T47D (cell line): ENCODE data around the gene ABCB10.
A peak's percentile ranks its signal among the peaks of the same experiment; 100 is the strongest.
"Not testable (repeated sequence)": the region's sequence is repeated elsewhere in the genome, so short reads cannot be mapped to it uniquely, and the experiment has no call there.

Experiments used
- DNase-seq, 2 experiments: peaks; one replicate each; pipeline versions ENCODE4 v3.0.0 to v3.0.0-alpha.2; 2011 to 2012; ENCODE audit warnings: low read depth in 1 of 2, low spot score in 1 of 2
- JUND ChIP-seq: IDR thresholded peaks from 2 replicates; pipeline ENCODE4 v1.6.1; 2012; ENCODE audit warnings: low read depth
- in situ Hi-C: cut with HindIII; loops from 2 replicates; pipeline ENCODE4 v1.10.0; 2016; ENCODE audit warnings: low sequenced_read_pairs, low pct_unique_long_range_greater_than_20kb

ABCB10 gene

DNA sequence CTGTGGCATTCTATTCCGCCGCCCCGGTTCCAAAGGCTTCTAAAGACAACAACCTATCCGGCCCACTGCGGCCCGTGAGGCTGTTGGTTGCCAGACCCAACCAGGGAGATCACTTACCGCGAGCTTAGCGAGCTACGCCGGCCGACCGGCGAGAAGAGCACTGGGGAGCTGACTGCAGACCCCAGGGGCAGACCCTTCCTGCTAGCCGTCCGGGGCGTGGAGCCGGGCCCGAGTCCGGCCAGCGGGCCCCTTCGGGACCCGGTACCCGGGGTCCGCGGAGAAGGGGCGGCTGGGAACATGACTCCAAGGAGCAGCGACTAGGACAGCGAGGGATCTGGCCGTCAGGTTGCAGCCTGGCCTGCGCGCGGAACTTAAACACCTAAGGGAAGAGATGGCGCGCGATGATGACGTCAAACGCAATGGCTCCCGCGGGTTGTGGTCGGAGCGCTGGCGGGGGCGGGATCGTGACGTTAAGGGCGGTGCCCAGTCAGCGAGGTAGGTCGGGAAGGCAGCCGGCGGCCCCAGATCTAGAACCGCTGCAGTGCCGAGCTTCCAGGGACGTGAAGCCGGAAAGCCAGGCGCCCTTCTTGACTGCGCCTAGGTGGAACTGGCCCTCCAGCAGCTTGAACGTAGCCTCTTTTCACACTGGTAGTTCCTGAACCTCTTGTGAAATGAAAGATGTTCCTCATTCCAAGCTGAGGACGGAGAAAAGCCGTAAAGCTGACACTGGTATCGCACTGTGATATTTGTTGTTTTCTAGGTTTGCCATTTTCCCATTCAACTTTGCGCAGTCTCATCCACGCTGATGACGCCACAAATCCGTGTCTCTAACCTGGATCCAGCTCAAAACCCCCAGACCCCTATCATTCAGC lies 50.3 kb downstream of the ABCB10 start, which contains the start of gene NUP133:
Gene NUP133 (minus strand): TSS at position 391 of the 872 bp plus-strand sequence. CDS start 92 bp downstream, at position 299.
- TF ChIP-seq JUND, result no peak
- peak; percentile 92 to 99 for DNase-seq
- in situ Hi-C loops, result no loop called here

GRCh38 chr1:229507502-229507901 lies 51.0 kb downstream of the ABCB10 start:
- TF ChIP-seq JUND, result no peak
- DNase-seq, result no peak
- in situ Hi-C loops, result no loop called here

DNA sequence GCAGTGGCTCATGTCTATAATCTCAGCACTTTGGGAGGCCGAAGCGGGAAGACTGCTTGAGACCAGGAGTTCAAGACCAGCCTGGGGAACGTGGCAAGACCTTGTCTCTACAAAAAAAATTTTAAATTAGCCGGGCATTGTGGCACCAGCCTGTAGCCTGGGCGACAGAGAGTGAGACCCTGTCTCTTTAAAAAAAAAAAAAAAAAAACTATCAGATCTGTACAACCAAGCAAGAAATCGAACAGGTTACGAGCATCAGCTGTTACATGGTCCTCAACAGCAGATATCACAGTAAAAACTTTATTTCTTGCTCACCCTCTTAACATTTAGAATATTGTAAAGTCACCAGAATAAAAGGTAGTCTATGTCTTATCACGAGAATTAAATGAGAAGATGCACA lies 51.9 kb downstream of the ABCB10 start:
- TF ChIP-seq JUND, result no peak
- in situ Hi-C loops, result no loop called here
- DNase-seq, result no peak

DNA sequence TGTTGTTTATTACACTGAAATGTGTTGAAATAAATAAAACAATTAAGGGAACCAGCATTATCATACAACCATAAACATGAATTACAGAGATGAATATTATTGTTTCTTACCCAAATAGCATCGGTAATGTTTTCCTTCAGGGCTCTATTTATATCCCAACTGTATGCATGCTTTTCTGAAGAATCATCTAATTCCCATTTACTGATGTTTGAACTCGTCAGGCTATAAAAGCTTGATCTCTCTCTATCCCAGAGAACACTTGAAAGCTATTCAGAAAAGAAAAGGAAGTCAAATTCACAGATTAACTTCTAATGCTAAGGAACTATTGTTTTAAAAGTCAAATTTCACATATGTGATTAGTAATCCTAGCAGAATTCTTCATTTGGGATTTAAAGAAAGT lies 62.7 kb downstream of the ABCB10 start:
- TF ChIP-seq JUND, result no peak
- DNase-seq, result no peak
- in situ Hi-C loops, result no loop called here

DNA sequence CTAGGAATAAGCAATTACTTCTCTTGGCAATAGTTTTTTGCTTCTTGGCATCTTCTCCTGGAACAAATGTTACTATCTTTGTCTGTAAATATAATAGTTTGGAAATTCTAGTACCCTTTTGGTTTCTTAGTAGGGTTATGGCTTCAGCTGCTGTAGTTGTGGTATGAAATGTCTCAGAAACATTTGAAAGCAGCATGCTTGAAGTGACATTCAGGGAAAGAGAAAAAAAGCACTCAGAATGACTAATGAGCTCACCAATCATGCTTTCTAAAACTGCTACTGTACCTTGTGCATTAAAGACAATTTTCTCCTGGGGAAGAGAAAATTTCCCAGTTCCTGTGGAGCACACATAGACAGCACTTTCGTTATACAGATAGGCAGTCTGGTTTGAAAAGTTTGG lies 71.3 kb downstream of the ABCB10 start:
- no peak for DNase-seq
- no peak for TF ChIP-seq JUND
- in situ Hi-C loops, result no loop called here

- TF ChIP-seq JUND, result no peak
- no peak for DNase-seq
- in situ Hi-C loops, result no loop called here
Measured at GRCh38 chr1:229485318-229485717, 73.2 kb downstream of the ABCB10 start.

GRCh38 chr1:229482511-229482910 lies 76.0 kb downstream of the ABCB10 start:
- in situ Hi-C loops, result no loop called here
- no peak for DNase-seq
- no peak for TF ChIP-seq JUND

DNA sequence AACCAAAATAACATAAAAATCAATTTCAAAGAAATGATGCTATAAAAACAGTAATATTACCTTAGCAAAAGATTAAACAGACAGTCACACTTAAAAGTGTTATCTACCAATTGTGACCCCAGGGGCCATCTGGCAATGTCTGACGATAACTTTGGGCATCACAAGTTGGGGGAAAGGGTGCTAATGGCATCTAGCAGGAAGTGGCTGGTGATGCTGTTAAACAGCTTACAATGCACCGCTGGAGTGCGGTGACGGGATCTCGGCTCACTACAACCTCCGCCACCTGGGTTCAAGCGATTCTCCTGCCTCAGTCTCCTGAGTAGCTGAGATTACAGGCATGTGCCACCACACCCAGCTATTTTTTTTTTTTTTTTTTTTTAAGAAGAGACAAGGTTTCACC lies 78.0 kb downstream of the ABCB10 start:
- no peak for DNase-seq

GRCh38 chr1:229479660-229480399 lies 78.7 kb downstream of the ABCB10 start:
- TF ChIP-seq JUND, result no peak
- no peak for DNase-seq
- in situ Hi-C loops, result no loop called here

More for the DNA sequence above, 78.0 kb downstream of the ABCB10 start:
- no peak for TF ChIP-seq JUND
- in situ Hi-C loops, result no loop called here

GRCh38 chr1:229478852-229479251 lies 79.7 kb downstream of the ABCB10 start:
- DNase-seq, result no peak
- no peak for TF ChIP-seq JUND
- in situ Hi-C loops, result no loop called here

DNA sequence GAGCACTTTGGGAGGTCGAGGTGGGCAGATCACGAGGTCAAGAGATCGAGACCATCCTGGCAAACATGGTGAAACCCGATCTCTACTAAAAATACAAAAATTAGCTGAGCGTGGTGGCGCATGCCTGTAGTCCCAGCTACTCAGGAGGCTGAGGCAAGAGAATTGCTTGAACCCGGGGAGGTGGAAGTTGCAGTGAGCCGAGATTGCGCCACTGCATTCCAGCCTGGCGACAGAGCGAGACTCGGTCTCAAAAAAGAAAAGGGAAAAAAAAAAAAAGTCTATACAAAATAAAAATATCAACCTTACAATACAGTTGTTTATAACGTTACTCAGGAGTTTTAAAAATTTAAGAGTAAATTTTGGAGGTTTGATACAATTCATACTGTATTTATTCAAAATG lies 82.6 kb downstream of the ABCB10 start:
- in situ Hi-C loops, DNase-seq: not testable (repeated sequence)

- in situ Hi-C loops, result no loop called here
- no peak for DNase-seq
- TF ChIP-seq JUND, result no peak
Measured at GRCh38 chr1:229474509-229474908, 84.0 kb downstream of the ABCB10 start.

DNA sequence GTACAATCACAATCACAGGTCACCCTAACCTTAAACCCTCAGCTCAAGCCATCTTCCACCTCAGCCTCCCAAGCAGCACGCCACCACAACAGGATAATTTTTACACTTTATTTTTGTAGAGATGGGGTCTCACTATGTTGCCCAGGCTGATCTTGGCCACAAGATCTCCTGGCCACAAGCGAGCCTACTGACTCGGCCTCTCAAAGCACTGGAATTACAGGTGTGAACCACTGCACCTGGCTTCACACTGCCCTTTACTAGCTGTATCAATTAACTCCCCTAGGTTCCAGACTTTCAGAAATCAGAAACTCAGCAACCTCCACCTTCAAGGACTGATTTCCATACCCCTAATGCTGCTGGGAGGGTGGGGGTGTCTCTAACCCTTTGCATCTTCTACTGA lies 87.3 kb downstream of the ABCB10 start:
- TF ChIP-seq JUND, result no peak
- no peak for DNase-seq
- in situ Hi-C loops, result no loop called here
